Measurements from ENCODE around the gene GPR152. TPM values are rescaled to one million over a fixed set of nuclear protein-coding genes. Genes with fewer than 3 reads are reported as not detected.

The GPR152 gene
- total and polyA plus RNA-seq, 2 of the 8 experiments (the other 6 are each of a cell fraction or from before 2014, with no cell fraction given), result not detected

- TF ChIP-seq CHD7 (IDR thresholded peaks at IDR 0.05; ENCODE audit: insufficient replicate concordance, low read length), result no peak
Measured at GRCh38 chr11:67464411-67465188, 12.1 kb upstream of the GPR152 start (continued).

All from H1 (cell line).